ENCODE data around the gene VRK2. TPM values are rescaled to one million over a fixed set of nuclear protein-coding genes. Genes with fewer than 3 reads are reported as not detected.
"Not testable (repeated sequence)": the region's sequence is repeated elsewhere in the genome, so short reads cannot be mapped to it uniquely, and the experiment has no call there.

The VRK2 gene
- total RNA-seq, 1 donor from 2014 or later = 63.0 TPM

GRCh38 chr2:58180175-58180574 is 133.6 kb downstream of the VRK2 start:
- H3K4me1 Mint-ChIP-seq; intact Hi-C loops (cut with micrococcal nuclease); H3K27ac Mint-ChIP-seq; H3K9me3 Mint-ChIP-seq; ATAC-seq (ENCODE audit: low read depth); POLR2A ChIA-PET; H3K4me3 Mint-ChIP-seq; H3K27me3 Mint-ChIP-seq; DNase-seq; CTCF ChIA-PET: not testable (repeated sequence)
- peaks cover 12% of the 10 kb centered on the region for H3K36me3 Mint-ChIP-seq (ENCODE audit: low read depth)

GRCh38 chr2:58180635-58181034 is 134.0 kb downstream of the VRK2 start:
- ChIA-PET POLR2A (no interaction called here), CTCF (no interaction called here)
- no peak overlapping the region for H3K4me3 Mint-ChIP-seq
- ATAC-seq (ENCODE audit: low read depth) (no peak), DNase-seq (no peak)
- intact Hi-C loops (cut with micrococcal nuclease) = no loop called here
- H3K4me1 Mint-ChIP-seq = no peaks in the 10 kb centered on the region
- no peaks in the 10 kb centered on the region for H3K27me3 Mint-ChIP-seq
- peaks cover 10% of the 10 kb centered on the region for H3K36me3 Mint-ChIP-seq (ENCODE audit: low read depth)
- no peak overlapping the region for H3K27ac Mint-ChIP-seq
- peaks cover 6% of the 10 kb centered on the region for H3K9me3 Mint-ChIP-seq
- TF ChIP-seq, protein P1, sequence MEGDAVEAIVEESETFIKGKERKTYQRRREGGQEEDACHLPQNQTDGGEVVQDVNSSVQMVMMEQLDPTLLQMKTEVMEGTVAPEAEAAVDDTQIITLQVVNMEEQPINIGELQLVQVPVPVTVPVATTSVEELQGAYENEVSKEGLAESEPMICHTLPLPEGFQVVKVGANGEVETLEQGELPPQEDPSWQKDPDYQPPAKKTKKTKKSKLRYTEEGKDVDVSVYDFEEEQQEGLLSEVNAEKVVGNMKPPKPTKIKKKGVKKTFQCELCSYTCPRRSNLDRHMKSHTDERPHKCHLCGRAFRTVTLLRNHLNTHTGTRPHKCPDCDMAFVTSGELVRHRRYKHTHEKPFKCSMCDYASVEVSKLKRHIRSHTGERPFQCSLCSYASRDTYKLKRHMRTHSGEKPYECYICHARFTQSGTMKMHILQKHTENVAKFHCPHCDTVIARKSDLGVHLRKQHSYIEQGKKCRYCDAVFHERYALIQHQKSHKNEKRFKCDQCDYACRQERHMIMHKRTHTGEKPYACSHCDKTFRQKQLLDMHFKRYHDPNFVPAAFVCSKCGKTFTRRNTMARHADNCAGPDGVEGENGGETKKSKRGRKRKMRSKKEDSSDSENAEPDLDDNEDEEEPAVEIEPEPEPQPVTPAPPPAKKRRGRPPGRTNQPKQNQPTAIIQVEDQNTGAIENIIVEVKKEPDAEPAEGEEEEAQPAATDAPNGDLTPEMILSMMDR (IDR thresholded peaks at IDR 0.05) = no peak

DNA sequence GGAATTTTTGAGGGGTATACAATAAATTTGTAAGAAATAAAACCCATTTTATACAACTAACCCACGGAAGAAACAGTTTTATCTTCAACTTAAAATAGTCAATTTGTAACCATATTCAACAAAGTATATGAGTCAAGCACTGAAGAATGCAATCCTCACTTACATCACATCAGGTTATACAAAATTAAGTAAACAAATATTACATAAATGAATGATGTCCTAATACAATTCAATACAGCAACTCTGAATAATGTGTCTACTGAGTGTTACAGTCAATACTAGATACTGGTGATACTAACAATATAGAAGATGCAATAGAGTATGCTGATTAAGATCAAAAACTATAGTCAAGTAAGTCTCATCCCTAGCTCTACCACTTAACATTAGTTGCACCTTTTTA is 135.9 kb downstream of the VRK2 start:
- no peak overlapping the region for H3K4me3 Mint-ChIP-seq
- ChIA-PET CTCF (no interaction called here), POLR2A (no interaction called here)
- intact Hi-C loops (cut with micrococcal nuclease) = no loop called here
- ATAC-seq (ENCODE audit: low read depth) (no peak), DNase-seq (no peak)
- TF ChIP-seq, protein P1 (IDR thresholded peaks at IDR 0.05) = no peak
- H3K9me3 Mint-ChIP-seq = peaks cover 8% of the 10 kb centered on the region
- no peak overlapping the region for H3K27ac Mint-ChIP-seq
- no peaks in the 10 kb centered on the region for H3K4me1 Mint-ChIP-seq
- no peaks in the 10 kb centered on the region for H3K27me3 Mint-ChIP-seq
- peaks cover 14% of the 10 kb centered on the region for H3K36me3 Mint-ChIP-seq (ENCODE audit: low read depth)

DNA sequence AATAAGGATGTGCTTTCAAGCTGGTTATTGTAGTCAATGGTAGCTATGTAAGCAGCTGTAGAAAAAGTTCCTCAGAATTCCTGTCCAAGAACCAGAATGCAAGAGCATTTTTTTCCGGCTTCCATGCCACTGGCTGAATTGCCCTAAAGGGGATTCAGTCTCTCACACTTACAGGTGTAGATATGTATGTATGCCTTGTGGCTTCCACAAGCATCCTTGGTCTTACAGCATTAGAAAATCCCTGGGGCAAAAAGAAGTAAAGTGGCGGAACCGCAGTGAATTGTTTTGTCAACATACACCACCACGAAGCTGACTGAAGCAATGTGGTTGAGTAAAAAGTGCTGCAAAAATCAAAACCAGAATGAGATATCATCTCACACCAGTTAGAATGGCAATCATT is 139.9 kb downstream of the VRK2 start:
- Mint-ChIP-seq H3K27me3 (no peaks in the 10 kb centered on the region), H3K9me3 (peaks cover 2% of the 10 kb centered on the region), H3K4me3 (no peak overlapping the region), H3K36me3 (ENCODE audit: low read depth) (peaks cover 12% of the 10 kb centered on the region), H3K27ac (no peak overlapping the region), H3K4me1 (no peaks in the 10 kb centered on the region)
- ChIA-PET POLR2A (no interaction called here), CTCF (no interaction called here)
- intact Hi-C loops (cut with micrococcal nuclease) = no loop called here
- ATAC-seq (ENCODE audit: low read depth) (no peak), DNase-seq (no peak)
- TF ChIP-seq, protein P1 (IDR thresholded peaks at IDR 0.05) = no peak

GRCh38 chr2:58187022-58187421 is 140.4 kb downstream of the VRK2 start:
- POLR2A ChIA-PET; DNase-seq; CTCF ChIA-PET; H3K9me3 Mint-ChIP-seq; ATAC-seq (ENCODE audit: low read depth); H3K4me1 Mint-ChIP-seq; H3K27me3 Mint-ChIP-seq; H3K27ac Mint-ChIP-seq; H3K4me3 Mint-ChIP-seq; intact Hi-C loops (cut with micrococcal nuclease): not testable (repeated sequence)
- H3K36me3 Mint-ChIP-seq (ENCODE audit: low read depth) = peaks cover 12% of the 10 kb centered on the region

DNA sequence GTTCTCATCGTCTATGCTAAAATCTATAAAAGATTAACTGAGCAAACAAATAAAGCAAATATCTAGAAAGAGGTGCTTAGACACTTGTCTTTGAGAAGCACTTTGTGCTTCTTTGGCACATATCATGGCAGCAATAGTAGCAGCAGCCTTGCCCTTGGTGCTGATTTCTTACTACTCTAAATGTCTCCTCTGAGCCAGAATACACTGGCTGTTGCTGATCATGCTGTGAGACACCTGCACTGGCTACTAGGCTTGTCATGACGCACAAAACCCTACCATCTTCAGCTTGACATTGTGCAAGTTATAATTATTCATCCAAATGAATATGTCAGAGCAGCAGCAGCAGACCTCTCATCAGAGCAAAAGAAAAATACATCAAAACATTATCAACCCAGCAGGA is 147.9 kb downstream of the VRK2 start:
- Mint-ChIP-seq H3K27ac (no peak overlapping the region), H3K4me1 (no peaks in the 10 kb centered on the region), H3K27me3 (no peaks in the 10 kb centered on the region), H3K9me3 (no peaks in the 10 kb centered on the region), H3K36me3 (ENCODE audit: low read depth) (peaks cover 7% of the 10 kb centered on the region), H3K4me3 (no peak overlapping the region)
- ChIA-PET CTCF (no interaction called here), POLR2A (no interaction called here)
- DNase-seq (no peak), ATAC-seq (ENCODE audit: low read depth) (no peak)
- TF ChIP-seq, protein P1 (IDR thresholded peaks at IDR 0.05) = no peak
- intact Hi-C loops (cut with micrococcal nuclease) = no loop called here

Measured in activated B cell treated with CpG ODN at 0.5 μM for 24 hours (primary cell).